AG10803 (cell line): ENCODE measurements around the gene ZBTB8B.
A peak's percentile ranks its signal among the peaks of the same experiment; 100 is the strongest.

Experiments
- DNase-seq: peaks from one replicate; pipeline ENCODE4 v3.0.0; 2010; ENCODE audit warnings: low read depth
- H3K4me3 ChIP-seq: 2 replicates; pipeline ENCODE4 v1.5.1; 2011; ENCODE audit warnings: mild to moderate bottlenecking, low read length, control low read depth
- CTCF ChIP-seq: conservative IDR thresholded peaks from 2 replicates; pipeline ENCODE4 v1.5.1; 2011; ENCODE audit warnings: mild to moderate bottlenecking, low read length, control low read depth, inconsistent platforms

ZBTB8B gene

GRCh38 chr1:32500387-32501209 lies 35.7 kb downstream of the ZBTB8B start:
- peak; percentile 60 for DNase-seq
- TF ChIP-seq CTCF, result 0 out of 2 replicates have a peak, but pooled peaks have one; percentile 9
- H3K4me3 ChIP-seq, result peak overlapping the region; percentile 54

GRCh38 chr1:32501865-32502264 lies 37.0 kb downstream of the ZBTB8B start:
- DNase-seq, result no peak
- no peak overlapping the region for H3K4me3 ChIP-seq
- TF ChIP-seq CTCF, result no peak

- no peak for TF ChIP-seq CTCF
- DNase-seq, result no peak
- no peak overlapping the region for H3K4me3 ChIP-seq
Observed at GRCh38 chr1:32503153-32503552, 38.3 kb downstream of the ZBTB8B start.

GRCh38 chr1:32507021-32507420 lies 42.1 kb downstream of the ZBTB8B start:
- no peak for DNase-seq
- no peak overlapping the region for H3K4me3 ChIP-seq
- TF ChIP-seq CTCF, result no peak

GRCh38 chr1:32508761-32509160 lies 43.9 kb downstream of the ZBTB8B start:
- TF ChIP-seq CTCF, result no peak
- DNase-seq, result no peak
- H3K4me3 ChIP-seq, result no peak overlapping the region

GRCh38 chr1:32509939-32510338 lies 45.1 kb downstream of the ZBTB8B start:
- no peak overlapping the region for H3K4me3 ChIP-seq
- DNase-seq, result no peak
- no peak for TF ChIP-seq CTCF
